GM21526 (cell line): ENCODE measurements around the gene CLIP4.

Experiments
- ATAC-seq: cut with Tn5 transposase; IDR thresholded peaks from one replicate; pipeline ENCODE4 v1.9.1; 2021; ENCODE audit warnings: moderate library complexity; ENCODE audit not compliant: unreplicated experiment, low FRiP score

The CLIP4 gene

GRCh38 chr2:29184531-29184930, 69.3 kb downstream of the CLIP4 start:
- no peak for ATAC-seq

GRCh38 chr2:29186817-29187216, 71.6 kb downstream of the CLIP4 start:
- no peak for ATAC-seq

- no peak for ATAC-seq
These were observed 72.7 kb downstream of the CLIP4 start for GRCh38 chr2:29187926-29188325.

- ATAC-seq = no peak
These were observed 73.8 kb downstream of the CLIP4 start for GRCh38 chr2:29189052-29189451.

- ATAC-seq = no peak
These were observed 76.6 kb downstream of the CLIP4 start for GRCh38 chr2:29191817-29192216.

GRCh38 chr2:29192526-29192925, 77.3 kb downstream of the CLIP4 start:
- no peak for ATAC-seq

- no peak for ATAC-seq
These were observed 77.9 kb downstream of the CLIP4 start for GRCh38 chr2:29193111-29193510.

GRCh38 chr2:29193681-29194080, 78.5 kb downstream of the CLIP4 start:
- no peak for ATAC-seq

- no peak for ATAC-seq
These were observed 80.6 kb downstream of the CLIP4 start for GRCh38 chr2:29195796-29196195.

- ATAC-seq = no peak
These were observed 81.9 kb downstream of the CLIP4 start for GRCh38 chr2:29196792-29197788.

- ATAC-seq = no peak
These were observed 86.8 kb downstream of the CLIP4 start for GRCh38 chr2:29201979-29202378.

GRCh38 chr2:29202819-29203495, 87.7 kb downstream of the CLIP4 start:
- ATAC-seq = no peak

- no peak for ATAC-seq
These were observed 91.7 kb downstream of the CLIP4 start for GRCh38 chr2:29206941-29207340.

- no peak for ATAC-seq
These were observed 92.3 kb downstream of the CLIP4 start for GRCh38 chr2:29207352-29208148.

- no peak for ATAC-seq
These were observed 94.3 kb downstream of the CLIP4 start for GRCh38 chr2:29209551-29209950.

- ATAC-seq = no peak
These were observed 96.8 kb downstream of the CLIP4 start for GRCh38 chr2:29212009-29212408.

GRCh38 chr2:29213888-29214291, 98.7 kb downstream of the CLIP4 start:
- no peak for ATAC-seq

- ATAC-seq = no peak
These were observed 99.9 kb downstream of the CLIP4 start for GRCh38 chr2:29215073-29215472.

- ATAC-seq = no peak
These were observed 100.8 kb downstream of the CLIP4 start for GRCh38 chr2:29215739-29216608.

- no peak for ATAC-seq
These were observed 101.3 kb downstream of the CLIP4 start for GRCh38 chr2:29216609-29216909.
